GM18867 (cell line): ENCODE measurements around the gene BCAR3.

Source experiments
- ATAC-seq: cut with Tn5 transposase; IDR thresholded peaks from one replicate; pipeline ENCODE4 v1.9.1; 2021; ENCODE audit warnings: mild to moderate bottlenecking, moderate library complexity; ENCODE audit not compliant: unreplicated experiment

Gene BCAR3

DNA sequence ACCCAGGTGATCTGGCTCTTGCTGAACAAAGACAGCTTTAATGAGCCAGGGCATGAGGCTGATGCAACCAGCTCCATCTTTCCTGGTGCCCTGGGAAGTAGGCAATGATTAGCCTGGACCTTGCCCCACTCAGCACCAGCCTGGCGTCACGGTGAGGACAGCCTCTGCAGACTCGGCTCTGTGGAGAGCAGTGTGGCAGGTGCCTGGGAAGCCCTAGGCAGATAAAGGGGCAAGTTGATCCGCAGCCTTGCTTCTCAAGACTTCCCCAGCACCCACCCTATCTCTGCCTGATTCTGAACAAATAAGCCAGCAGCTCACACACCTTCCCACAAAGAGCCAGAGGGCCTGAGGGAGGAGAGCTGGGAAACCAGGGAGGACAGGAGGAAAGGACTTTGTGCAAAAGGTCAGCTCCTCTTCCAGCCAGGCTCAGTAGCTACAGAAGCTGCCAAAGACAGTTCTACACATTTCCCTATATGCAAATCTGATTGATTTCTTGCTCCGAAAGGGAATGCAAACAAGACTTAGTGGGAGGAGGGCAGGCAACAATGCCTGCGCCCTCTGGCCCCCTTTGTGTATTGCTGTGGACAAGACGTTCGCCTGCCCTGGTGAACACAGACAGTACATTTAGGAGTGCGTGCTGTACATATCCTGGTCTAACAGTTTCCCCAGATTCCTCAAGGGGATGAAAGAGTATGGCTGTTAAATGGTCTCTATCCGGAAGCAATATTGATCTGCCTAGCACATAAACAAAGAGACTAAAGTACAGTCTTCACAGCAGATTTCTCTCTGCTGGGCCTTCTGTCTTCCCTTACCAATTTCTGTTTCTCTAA, 63.8 kb downstream of the BCAR3 start:
- ATAC-seq: no peak

DNA sequence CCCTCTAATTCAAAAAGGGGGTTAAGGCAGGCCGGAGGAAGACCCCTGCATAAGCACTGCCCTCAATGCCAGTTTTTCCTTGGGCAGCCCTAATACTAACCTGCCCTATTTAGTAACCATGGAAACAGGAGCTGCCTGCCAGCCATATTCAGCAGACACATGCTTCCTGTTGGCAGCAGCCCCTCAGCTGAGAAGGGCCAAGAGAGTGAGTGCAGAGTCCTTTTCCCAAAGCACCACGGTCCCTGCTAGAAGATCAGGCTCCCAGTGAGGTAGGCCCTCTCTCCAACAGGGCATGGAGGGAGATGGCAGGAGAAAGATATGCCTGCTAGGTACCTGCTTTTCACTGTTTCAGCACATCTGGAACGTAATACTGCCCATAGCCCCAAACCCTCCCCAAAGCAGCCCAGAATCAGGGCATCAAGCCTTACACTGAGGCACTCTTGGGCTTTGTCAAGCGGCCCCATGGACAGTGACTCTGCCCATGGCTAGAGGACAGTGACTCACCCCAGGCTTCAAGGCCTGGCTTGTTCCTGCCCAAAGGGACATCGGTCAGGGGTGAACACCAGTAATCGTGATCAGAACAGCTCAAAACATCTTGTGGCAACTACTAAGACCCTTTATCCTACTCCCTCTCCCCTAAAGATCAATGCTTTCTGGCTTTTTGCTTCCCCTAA, 64.5 kb downstream of the BCAR3 start:
- ATAC-seq: no peak

DNA sequence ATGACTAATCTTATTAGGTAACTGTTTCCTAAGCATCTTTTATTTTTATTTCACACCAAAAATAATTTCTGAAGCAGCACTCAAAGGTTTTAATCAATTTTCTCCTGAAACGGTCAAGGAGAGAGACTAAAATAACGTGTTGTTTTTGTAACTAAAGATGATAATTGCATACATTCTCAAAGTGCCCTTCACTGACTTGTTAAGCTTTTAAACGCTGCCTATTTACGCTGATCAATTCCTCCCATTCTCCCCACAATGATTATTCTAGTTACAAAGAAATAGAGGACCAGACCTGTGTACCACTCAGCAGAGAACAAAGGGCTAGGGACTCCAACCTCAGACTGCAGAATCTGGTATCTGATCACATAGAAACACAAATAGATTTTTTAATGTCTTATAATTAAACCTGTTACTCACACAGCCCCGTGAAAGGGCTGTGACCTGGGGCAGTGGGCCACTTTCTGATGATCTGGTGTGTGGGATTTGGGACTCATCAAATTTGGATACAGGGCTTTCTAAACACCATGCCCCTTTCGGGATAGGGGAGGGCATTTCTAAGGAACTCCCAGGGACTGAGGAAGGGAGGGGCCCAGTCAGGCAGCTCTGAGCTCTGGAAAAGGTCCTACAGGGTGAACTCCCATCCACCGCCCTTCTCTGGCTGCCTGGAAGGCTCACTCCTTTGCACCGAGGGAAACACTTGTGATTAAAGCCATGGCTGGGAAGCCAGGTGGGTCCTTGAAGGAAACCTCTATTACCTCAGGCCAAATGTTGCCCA, 65.2 kb downstream of the BCAR3 start:
- peak; percentile 1 for ATAC-seq

DNA sequence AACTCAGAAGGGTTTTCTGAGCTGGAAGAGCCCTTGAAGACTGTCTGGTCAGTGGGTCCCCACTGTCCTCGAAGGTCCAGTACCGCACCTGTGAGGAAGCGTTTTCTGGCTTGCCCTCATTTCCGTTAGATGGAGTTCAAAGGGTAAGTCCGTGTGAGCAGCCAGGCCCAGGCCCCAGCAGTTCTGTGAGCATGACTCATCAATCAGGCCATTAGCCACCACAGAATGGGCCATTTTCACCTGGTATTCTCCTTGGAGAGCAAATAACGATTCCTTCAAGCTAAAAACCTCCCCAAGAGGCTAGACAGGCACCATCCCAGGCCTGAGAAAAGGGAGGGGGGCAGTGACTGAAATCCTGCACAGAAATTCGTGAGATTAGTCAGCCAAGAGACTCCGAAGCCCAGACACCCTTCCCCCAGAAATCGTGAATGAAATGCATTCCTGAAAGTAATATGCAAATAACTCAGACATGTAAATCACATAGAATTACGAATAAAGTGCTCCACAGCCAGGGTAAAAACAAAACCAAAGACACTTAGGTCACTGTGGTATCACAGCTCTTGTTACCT, 66.0 kb downstream of the BCAR3 start:
- ATAC-seq: peak; percentile 87

DNA sequence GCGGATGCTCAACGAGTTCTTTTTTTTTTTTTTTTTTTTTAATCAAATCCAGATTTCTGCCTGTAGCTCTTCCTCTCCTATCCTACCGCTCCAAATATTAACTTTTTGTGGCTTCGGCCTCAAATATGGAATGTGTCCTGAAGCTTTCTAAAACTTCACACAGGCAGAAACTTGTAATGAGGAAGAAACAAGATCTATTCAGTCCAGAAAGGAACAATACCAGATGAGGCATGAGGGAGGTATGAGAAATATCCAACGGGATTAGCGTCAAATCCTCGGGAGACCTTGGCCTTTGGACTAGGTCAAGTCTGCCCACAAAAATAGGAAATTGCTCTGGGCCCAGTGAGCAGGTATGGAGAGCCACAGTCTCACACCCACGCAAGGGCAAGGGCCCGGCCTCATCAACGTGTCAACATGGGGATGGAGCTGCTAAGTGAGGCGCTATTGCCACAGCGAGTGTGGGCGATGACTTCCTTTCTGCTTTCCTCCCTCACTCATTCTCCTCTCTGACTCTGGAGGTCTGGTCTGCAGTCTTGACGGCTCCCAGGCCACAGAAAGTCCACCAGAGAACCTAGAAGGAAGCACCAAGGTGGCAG, 66.6 kb downstream of the BCAR3 start:
- peak; percentile 49 for ATAC-seq

DNA sequence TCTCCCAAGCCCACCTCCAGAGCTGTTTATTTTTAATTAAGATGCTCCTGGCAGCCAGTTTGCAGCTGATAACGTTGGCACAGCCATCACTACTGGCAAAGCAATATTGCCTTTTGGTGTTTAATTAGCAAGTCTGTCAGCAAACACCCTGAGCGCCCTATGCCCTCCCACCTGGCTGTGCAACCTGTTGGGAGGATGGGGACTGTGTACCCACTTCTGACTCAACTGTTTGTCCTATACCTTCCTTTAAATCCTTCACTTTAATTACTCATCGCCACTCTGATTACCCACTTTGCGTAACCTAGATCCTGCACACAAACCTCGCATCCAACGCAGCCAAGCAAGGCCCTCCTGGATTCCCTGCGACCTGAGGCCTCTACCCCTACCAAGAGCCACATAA, 67.1 kb downstream of the BCAR3 start:
- ATAC-seq: no peak

DNA sequence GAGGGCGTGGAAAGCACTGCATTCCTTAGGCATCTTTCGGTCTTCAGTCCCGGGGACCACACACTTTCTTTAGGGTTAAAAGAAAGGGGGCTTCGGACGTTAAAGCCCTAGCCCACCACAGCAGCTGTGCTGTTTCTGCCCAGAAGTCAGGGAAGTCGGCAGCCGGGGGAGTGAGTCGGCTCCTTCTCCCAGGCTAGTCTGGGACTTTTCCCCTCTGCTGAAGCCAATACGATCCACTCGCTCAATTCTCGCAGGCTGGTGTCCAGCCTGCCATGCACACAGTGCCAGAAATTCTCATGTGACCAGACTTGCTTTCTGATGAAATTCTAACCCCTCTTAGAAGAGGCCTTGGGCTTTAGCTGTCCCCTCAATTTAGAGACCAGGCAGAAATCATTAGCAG, 67.7 kb downstream of the BCAR3 start:
- no peak for ATAC-seq

DNA sequence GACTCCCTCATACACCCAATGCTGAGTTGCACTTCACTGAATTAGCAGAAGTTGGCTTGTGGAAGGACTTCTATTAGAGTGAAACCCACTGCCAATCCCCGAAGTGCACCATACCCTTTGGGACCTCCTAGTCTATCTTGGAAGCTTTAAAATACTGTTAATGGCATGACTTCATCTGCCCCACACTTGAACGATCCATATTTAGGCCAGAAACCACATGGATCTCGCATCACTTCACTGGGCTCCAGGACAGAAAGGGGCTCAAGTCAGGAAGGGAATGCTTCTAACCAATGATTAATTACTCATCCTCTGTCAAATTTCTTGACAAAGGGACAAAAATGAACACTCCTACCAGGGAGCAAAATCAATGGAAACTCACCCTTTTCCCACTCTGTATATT, 69.1 kb downstream of the BCAR3 start:
- ATAC-seq: no peak

DNA sequence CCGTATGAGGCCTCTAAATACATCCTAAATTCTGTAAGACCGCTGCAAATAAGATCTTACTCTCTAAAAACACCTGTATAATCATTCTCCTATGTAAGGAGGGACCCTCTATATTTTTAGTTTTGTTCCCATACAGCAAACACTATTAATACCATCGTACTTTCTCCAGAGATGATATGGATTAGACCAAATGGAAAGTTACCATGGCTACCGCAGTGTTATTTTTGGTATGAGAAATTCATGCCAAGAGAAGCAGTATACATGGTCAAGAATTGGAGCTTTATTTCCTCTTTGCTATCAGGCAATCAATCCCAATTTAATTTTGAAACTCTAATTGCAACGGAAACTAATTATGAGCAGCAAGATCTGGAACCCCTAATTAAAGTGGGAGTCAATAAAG, 70.0 kb downstream of the BCAR3 start:
- no peak for ATAC-seq

DNA sequence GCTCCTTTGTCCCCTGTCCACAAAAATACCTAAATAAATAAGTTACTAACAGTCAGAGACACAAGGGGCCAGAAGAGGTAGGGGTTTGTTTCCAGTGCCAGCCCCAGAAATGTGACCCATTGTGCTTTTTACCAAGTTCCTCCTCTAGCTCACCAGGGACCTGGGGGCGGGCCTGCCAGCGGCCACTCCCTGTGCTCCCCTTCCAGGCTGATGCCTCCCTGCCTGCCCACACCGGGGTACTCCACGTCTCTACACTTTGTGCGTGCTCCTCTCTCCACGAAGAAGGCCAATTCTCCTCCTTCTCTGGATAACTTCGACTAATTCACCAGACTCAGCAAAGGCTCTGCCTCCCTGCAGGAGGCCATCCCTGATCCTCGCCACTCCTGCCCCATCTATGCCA, 72.1 kb downstream of the BCAR3 start:
- no peak for ATAC-seq

DNA sequence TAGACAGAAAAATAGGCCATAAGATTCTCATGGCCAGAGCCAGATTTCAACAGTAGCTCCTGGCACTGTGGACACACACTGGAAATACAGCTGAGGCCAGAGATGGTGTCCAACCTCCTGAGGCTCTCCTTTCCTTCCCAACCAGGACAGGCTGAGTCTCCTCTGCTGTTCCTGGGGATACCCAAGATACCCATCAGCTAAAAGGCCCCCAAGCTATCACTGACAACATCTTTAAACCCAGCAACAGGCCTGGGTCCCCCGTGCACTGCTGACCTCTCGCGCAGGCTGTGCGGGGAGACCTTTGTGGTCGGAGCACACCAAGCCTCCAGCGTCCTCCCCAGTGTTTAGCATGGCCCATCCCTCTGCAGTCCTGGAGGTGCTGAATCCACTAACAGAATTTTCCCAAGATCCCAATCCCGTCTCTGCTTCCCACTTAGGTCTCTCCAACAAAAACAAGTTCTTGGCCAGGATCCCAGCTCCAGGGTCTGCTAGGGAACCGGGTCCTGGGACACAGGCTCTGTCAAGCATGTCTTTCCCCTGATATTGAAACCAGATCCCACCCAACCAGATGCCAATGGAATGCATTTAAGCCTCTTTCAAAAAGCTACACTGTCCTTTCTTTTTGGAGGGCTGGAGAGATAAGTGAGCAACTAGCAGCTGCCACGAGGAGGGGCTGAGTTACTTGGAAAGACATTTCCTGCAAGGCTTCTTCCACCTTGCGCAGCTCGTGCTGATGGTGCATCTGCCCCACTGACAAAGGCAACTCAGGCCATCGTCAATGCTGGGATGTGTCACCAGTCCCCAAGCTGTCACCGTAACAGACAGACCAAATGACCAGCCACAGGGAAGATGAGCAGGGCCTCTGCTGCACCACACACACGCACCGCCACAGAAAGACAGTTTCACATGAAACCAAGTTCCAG, 73.2 kb downstream of the BCAR3 start:
- peak; percentile 29 for ATAC-seq

DNA sequence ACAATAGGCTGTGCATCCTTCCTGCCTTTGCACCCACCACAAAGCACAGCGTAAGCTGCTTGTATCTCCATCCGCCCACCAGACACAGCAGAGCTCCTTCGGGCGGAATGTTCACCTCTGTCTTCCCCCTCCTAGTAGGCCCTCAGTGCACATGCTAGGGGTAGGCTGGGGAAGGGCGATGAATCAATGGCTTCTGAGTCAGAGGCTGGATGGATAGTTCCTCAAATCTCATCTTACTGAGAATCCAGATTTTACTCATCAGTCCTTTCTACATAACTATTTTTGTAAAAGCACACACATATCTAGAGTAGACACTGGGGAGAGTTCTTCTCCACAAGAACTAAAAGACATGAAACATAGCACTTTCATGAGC, 73.8 kb downstream of the BCAR3 start:
- peak; percentile 93 for ATAC-seq

DNA sequence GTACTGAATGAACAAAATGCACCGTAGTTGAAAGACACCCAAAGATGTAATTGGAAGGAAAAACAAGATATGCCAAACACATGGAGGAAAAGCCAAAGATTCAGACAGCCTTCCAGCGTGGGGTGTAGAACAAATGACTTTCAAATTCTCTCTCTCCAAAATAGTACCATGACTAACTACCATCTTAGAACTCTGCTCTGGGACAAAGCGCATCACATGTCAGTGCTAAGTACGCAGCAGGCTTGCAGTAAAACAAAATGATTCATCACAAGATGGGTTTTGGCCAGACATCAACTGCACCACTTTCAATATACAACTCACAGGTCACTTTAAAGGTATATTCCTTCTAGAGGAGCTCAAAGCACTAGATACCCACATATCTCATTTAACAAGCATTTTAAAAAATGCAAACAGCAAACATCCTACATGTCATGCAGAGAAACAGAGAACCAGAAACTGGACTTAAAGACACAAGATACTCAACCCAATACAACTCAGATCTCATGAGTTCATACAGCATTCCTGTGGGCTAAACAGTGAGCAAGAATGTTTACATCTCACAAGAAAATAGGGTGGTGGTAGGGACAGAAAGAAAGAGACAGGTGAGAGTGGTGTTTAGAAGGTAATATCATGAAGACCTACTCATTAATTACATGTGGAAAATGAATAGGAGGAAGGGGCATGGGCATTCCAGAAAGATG, 75.7 kb downstream of the BCAR3 start:
- ATAC-seq: no peak

DNA sequence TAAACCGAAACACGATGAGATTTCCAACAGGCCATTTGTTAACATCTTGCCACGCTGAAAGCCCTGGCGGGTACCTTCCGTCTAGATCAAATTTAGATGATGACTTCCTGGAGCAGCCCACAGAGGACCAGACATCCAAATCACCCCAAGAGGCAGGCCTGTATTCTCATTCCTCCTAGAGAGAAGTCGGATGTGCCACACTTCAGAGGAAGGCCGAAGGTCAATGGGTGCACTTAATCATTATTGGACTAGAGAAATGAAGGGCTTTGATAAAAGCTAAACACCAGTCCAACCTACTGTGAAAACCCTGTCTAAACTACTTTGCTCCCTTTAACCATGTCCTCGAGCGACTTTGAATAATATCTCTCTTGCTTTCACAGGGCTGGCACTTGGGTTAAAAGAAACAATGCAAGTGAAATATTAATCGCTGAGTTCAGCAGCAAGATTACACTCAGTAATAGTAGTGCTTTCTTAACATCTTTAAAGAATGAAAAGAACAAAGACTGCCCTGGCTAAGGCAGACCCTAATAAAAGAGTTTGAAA, 76.5 kb downstream of the BCAR3 start:
- no peak for ATAC-seq

DNA sequence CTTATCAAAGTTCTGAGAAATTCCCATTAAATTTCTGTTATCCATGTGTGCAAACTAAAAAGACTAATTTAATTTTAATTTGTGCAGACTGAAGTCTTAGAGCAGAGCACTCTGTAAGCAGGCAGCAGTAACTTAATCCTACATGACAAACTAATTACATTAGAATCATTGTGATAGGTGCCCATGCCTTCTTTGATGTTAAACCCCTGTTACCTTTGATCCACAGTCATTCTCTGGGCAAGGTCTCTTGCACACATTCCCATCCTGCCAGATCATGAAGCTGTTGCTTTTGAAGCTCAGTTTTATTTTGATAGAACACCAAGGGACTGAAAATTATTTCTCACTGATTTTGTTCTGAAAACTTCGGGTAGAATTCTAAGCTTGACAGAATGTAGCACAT, 77.2 kb downstream of the BCAR3 start:
- no peak for ATAC-seq

DNA sequence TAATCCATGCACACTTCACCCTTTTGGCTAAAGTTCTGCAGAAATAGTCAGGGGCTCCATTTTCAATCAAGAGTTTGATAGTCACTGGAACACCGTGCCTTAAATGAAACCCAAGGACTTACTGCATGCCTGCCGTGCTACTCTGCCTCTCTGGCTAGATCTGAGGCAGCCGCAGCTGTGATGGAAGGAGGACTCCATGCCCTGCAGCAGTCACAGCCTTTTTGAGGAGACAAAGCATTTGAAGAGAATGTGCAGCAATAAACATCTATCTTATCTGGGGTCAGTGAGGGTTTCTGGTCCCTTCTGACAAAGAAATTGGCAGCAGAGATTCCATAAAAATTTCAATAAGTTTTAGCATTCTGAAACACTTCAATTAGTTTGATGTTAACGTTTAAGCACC, 78.0 kb downstream of the BCAR3 start:
- ATAC-seq: no peak

DNA sequence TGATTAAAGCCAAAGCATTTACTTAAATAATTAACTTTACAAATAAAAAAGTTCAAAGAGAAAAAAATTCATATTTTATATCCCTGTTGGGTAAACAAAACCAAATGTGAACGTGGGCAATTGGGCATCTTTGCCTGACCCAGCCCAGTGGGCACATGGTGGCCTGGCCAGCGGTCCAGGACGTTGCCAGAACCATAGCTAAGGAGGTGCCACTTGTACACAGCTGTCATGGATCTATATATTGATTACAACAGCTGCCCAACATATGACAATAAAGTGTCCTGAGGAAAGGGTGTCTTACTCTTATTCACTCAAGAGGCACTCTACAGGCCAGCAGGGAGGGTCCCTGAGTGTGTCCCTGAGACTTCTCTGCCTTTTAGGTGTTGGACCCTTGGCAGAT, 78.5 kb downstream of the BCAR3 start:
- no peak for ATAC-seq

DNA sequence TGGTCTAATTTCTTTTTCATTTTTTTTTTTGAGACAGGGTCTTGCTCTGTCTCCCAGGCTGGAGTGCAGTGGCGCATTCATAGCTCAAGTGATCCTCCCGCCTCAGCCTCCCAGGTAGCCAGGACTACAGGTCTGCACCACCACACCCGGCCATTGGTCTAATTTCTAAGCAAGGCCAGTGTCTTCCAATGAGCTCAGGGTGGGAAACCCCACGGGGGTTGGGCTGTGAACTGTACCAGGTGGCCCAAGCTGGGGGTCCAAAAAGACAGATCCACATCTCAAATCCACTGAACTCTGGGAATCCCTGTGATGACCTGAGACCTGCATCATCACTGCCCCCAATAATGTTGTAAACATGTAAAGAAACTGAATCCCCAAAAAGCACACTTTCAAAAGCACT, 79.5 kb downstream of the BCAR3 start:
- ATAC-seq: no peak

DNA sequence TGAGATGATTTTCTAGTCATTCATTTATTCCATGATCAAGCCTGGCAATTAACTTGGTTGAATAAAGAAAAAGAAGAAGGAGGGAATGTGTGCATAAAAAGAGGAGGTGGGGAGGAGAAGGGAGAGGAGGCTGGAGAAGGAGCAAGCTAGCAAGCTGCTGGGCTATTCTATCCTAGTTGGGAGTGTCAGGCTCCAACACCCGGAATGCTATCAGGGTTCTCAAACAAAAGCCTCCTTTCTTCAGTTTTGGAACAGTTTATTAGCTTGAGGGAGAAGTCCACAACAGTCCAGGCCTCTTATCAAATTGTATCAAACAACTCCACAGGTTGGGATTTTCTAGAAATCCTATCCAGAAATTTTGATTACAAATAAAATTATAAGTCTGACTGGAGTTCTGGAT, 80.0 kb downstream of the BCAR3 start:
- no peak for ATAC-seq
